NCI-H2081 treated with DMSO at 0.1 percent for 48 hours (cell line): ENCODE results near the gene CCDC61.

Source experiments
- DNase-seq: peaks from one replicate; lab custom pipeline; 2025; lab: John Stamatoyannopoulos, UW

CCDC61 gene

GRCh38 chr19:46042252-46042883 lies 47.1 kb downstream of the CCDC61 start:
- DNase-seq = no peak

- DNase-seq = no peak
Measured at GRCh38 chr19:46043519-46043918, 48.3 kb downstream of the CCDC61 start.

- DNase-seq = no peak
Measured at GRCh38 chr19:46049597-46049996, 54.3 kb downstream of the CCDC61 start.

GRCh38 chr19:46052896-46053295 lies 57.6 kb downstream of the CCDC61 start:
- no peak for DNase-seq

- DNase-seq = no peak
Measured at GRCh38 chr19:46056536-46056935, 61.3 kb downstream of the CCDC61 start.

- DNase-seq = no peak
Measured at GRCh38 chr19:46058778-46059177, 63.5 kb downstream of the CCDC61 start.

- no peak for DNase-seq
Measured at GRCh38 chr19:46060012-46060411, 64.7 kb downstream of the CCDC61 start.

GRCh38 chr19:46063201-46063600 lies 67.9 kb downstream of the CCDC61 start:
- DNase-seq = no peak

GRCh38 chr19:46065486-46066071 lies 70.3 kb downstream of the CCDC61 start:
- no peak for DNase-seq

- no peak for DNase-seq
Measured at GRCh38 chr19:46066471-46066870, 71.2 kb downstream of the CCDC61 start.

- no peak for DNase-seq
Measured at GRCh38 chr19:46067691-46068090, 72.4 kb downstream of the CCDC61 start.
